ENCODE data around the gene CREB3.

CREB3 gene

GRCh38 chr9:35703906-35704672 is 28.4 kb upstream of the CREB3 start:
- no peak for DNase-seq

GRCh38 chr9:35705372-35705771 is 27.1 kb upstream of the CREB3 start:
- DNase-seq: no peak

- no peak for DNase-seq
Measured at GRCh38 chr9:35705836-35706430, 26.5 kb upstream of the CREB3 start.

- no peak for DNase-seq
Measured at GRCh38 chr9:35706951-35707350, 25.5 kb upstream of the CREB3 start.

- DNase-seq: no peak
Measured at GRCh38 chr9:35708146-35708545, 24.3 kb upstream of the CREB3 start.

GRCh38 chr9:35710818-35711500 is 21.5 kb upstream of the CREB3 start:
- DNase-seq: no peak

GRCh38 chr9:35711501-35712428 is 20.7 kb upstream of the CREB3 start:
- DNase-seq: no peak

GRCh38 chr9:35712762-35713400 is 19.6 kb upstream of the CREB3 start:
- DNase-seq: no peak

- no peak for DNase-seq
Measured at GRCh38 chr9:35713578-35713977, 18.9 kb upstream of the CREB3 start.

- no peak for DNase-seq
Measured at GRCh38 chr9:35714123-35714522, 18.3 kb upstream of the CREB3 start.

GRCh38 chr9:35714579-35715252 is 17.8 kb upstream of the CREB3 start:
- no peak for DNase-seq

GRCh38 chr9:35716230-35716629 is 16.2 kb upstream of the CREB3 start:
- no peak for DNase-seq

GRCh38 chr9:35717132-35717870 is 15.2 kb upstream of the CREB3 start:
- DNase-seq: no peak

GRCh38 chr9:35718721-35719511 is 13.6 kb upstream of the CREB3 start:
- no peak for DNase-seq

GRCh38 chr9:35719546-35719945 is 12.9 kb upstream of the CREB3 start:
- no peak for DNase-seq

- no peak for DNase-seq
Measured at GRCh38 chr9:35723426-35723825, 9.0 kb upstream of the CREB3 start.

- no peak for DNase-seq
Measured at GRCh38 chr9:35723908-35724307, 8.6 kb upstream of the CREB3 start.

GRCh38 chr9:35725362-35725761 is 7.1 kb upstream of the CREB3 start:
- DNase-seq: no peak

- DNase-seq: no peak
Measured at GRCh38 chr9:35726931-35727330, 5.5 kb upstream of the CREB3 start.

- no peak for DNase-seq
Measured at GRCh38 chr9:35727676-35728040, 4.8 kb upstream of the CREB3 start.
